ENCODE results near the gene PDCD1LG2. TPM values are rescaled to one million over a fixed set of nuclear protein-coding genes. Genes with fewer than 3 reads are reported as not detected.

The PDCD1LG2 gene
- total RNA-seq, 4 donors from 2014 or later: 0.78 to 2.6 (median 1.6) TPM

DNA sequence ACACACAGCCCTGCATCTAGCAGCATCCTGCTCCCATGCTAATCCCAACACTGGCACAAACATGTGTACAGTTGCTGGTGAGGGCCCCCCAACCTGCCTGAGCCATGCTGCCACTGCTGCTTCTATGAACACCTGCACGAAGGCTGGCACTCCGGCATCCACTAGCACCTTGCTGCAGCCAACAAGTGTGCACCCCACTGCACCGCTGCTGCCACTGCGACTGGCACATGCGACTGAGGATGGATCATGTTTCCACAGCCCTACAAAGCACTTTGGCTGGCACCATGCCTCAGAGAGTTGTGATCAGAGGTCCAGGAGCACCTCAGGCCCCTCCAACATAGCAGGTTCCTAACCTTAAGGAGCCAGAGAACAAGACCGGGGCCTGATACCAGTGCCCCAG, 7.8 kb upstream of the PDCD1LG2 start:
- intact Hi-C loops (cut with DNase I): no loop called here
- Histone ChIP-seq H3K9me3 (no peaks in the 10 kb centered on the region), H3K4me1 (peaks cover 0 to 12% of the 10 kb centered on the region in 2 donors), H3K36me3 (no peaks in the 10 kb centered on the region), H3K4me3 (replicated peaks in 1 of 3) (no peak overlapping the region), H3K27ac (no peak overlapping the region), H3K27me3 (no peaks in the 10 kb centered on the region)
- DNase-seq: no peak
- TF ChIP-seq, protein P1, sequence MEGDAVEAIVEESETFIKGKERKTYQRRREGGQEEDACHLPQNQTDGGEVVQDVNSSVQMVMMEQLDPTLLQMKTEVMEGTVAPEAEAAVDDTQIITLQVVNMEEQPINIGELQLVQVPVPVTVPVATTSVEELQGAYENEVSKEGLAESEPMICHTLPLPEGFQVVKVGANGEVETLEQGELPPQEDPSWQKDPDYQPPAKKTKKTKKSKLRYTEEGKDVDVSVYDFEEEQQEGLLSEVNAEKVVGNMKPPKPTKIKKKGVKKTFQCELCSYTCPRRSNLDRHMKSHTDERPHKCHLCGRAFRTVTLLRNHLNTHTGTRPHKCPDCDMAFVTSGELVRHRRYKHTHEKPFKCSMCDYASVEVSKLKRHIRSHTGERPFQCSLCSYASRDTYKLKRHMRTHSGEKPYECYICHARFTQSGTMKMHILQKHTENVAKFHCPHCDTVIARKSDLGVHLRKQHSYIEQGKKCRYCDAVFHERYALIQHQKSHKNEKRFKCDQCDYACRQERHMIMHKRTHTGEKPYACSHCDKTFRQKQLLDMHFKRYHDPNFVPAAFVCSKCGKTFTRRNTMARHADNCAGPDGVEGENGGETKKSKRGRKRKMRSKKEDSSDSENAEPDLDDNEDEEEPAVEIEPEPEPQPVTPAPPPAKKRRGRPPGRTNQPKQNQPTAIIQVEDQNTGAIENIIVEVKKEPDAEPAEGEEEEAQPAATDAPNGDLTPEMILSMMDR (IDR thresholded peaks at IDR 0.05): no peak
- no peak for TF ChIP-seq POLR2A (IDR thresholded peaks at IDR 0.05)
- WGBS, 2 donors: 92 to 95% methylated on average over 5 to 6 of the region's 6 CpGs

DNA sequence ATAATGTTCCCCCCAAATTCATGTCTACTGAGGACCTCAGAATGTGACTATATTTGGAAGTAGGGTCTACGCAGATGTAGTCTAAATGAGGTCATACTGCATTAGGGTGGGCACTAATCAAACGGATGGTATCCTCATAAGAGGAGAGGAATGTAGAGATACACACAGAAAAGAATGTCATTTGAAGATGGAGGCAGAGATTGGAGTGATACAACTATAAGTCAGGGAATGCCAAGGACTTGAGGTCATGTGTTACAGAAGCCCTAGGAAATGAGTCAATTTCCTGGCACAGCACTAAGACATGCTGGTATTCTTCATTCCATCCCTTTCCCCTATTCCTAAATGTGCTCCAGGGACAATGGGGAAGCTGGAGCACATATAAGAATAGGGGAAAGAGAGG, 758 bp upstream of the PDCD1LG2 start:
- no peak overlapping the region for H3K4me3 ChIP-seq (replicated peaks in 1 of 3)
- no peak for DNase-seq
- H3K4me1 ChIP-seq: peaks cover 0 to 11% of the 10 kb centered on the region in 2 donors
- peak overlapping the region in 2 of 3 donors; percentile 15 to 31 for H3K27ac ChIP-seq
- no peaks in the 10 kb centered on the region for H3K36me3 ChIP-seq
- H3K27me3 ChIP-seq: no peaks in the 10 kb centered on the region
- WGBS, 2 donors: 77 to 82% methylated on average over 2 of the region's 2 CpGs
- no peaks in the 10 kb centered on the region for H3K9me3 ChIP-seq
- intact Hi-C loops (cut with DNase I): no loop called here
- TF ChIP-seq, protein P1 (IDR thresholded peaks at IDR 0.05): no peak
- no peak for TF ChIP-seq POLR2A (IDR thresholded peaks at IDR 0.05)

- no peak overlapping the region for H3K4me3 ChIP-seq (replicated peaks in 1 of 3)
- intact Hi-C loops (cut with DNase I): no loop called here
- TF ChIP-seq, protein P1 (IDR thresholded peaks at IDR 0.05): no peak
- TF ChIP-seq POLR2A (IDR thresholded peaks at IDR 0.05): no peak
These were observed 658 bp downstream of the PDCD1LG2 start for GRCh38 chr9:5510989-5511388.

GRCh38 chr9:5511476-5511875, 1.1 kb downstream of the PDCD1LG2 start:
- Histone ChIP-seq H3K27ac (no peak overlapping the region), H3K9me3 (no peaks in the 10 kb centered on the region), H3K4me1 (peaks cover 0 to 11% of the 10 kb centered on the region in 2 donors), H3K36me3 (no peaks in the 10 kb centered on the region), H3K4me3 (replicated peaks in 1 of 3) (no peak overlapping the region), H3K27me3 (no peaks in the 10 kb centered on the region)
- intact Hi-C loops (cut with DNase I): no loop called here
- WGBS, 2 donors: 60 to 80% methylated on average over 1 of the region's 1 CpG
- TF ChIP-seq, protein P1 (IDR thresholded peaks at IDR 0.05): no peak
- TF ChIP-seq POLR2A (IDR thresholded peaks at IDR 0.05): no peak
- DNase-seq: no peak

More at GRCh38 chr9:5510989-5511388, 658 bp downstream of the PDCD1LG2 start:
- Histone ChIP-seq H3K4me1 (peaks cover 0 to 11% of the 10 kb centered on the region in 2 donors), H3K27ac (peak overlapping the region in 1 of 3 donors; percentile 31), H3K9me3 (no peaks in the 10 kb centered on the region), H3K36me3 (no peaks in the 10 kb centered on the region), H3K27me3 (no peaks in the 10 kb centered on the region)
- 86% methylated on average over 3 of the region's 3 CpGs for WGBS, 2 donors
- DNase-seq: no peak

GRCh38 chr9:5511935-5512580, 1.7 kb downstream of the PDCD1LG2 start:
- Histone ChIP-seq H3K36me3 (no peaks in the 10 kb centered on the region), H3K27me3 (no peaks in the 10 kb centered on the region), H3K9me3 (no peaks in the 10 kb centered on the region), H3K27ac (no peak overlapping the region), H3K4me3 (replicated peaks in 1 of 3) (no peak overlapping the region), H3K4me1 (peaks cover 0 to 11% of the 10 kb centered on the region in 2 donors)
- intact Hi-C loops (cut with DNase I): no loop called here
- TF ChIP-seq, protein P1 (IDR thresholded peaks at IDR 0.05): no peak
- WGBS, 2 donors: 91 to 92% methylated on average over 6 of the region's 6 CpGs
- no peak for DNase-seq

Measured in thyroid gland (tissue), 4 donors.